Activated CD4-positive, CD25-positive, alpha-beta regulatory T cell treated with anti-CD3 and anti-CD28 coated beads, Interleukin-2, amount 50 U/mL, for 72 hours (primary cell): ENCODE data around the gene GPR85.
"Not testable (repeated sequence)": the region's sequence is repeated elsewhere in the genome, so short reads cannot be mapped to it uniquely, and the experiment has no call there.

Source experiments
- DNase-seq: peaks from one replicate; pipeline ENCODE4 v3.0.0; 2021

Gene GPR85, protein sequence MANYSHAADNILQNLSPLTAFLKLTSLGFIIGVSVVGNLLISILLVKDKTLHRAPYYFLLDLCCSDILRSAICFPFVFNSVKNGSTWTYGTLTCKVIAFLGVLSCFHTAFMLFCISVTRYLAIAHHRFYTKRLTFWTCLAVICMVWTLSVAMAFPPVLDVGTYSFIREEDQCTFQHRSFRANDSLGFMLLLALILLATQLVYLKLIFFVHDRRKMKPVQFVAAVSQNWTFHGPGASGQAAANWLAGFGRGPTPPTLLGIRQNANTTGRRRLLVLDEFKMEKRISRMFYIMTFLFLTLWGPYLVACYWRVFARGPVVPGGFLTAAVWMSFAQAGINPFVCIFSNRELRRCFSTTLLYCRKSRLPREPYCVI

DNA sequence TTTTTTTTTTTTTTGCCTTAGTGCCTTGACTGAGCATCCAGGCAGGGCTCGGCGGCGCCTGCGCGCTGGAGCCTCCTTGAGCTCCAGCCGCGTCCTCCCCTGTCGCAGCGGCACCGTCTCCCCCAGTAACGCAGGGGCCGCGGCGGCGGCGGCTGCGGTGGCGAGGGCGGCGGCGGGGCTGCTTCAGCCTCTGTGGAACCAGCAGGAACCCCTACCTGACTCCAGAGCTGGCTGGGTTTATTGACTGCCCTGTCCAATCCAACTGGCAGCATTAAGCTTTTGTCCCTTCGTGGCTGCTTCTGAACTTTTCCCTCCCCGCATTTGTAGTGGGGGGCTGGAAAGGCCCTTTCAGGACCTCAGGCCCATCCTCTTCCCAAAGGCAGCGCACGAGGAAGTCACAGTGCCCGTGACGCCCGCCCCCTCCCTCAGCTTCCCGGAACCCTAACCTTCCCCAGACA, at the start of gene GPR85:
Gene GPR85 (minus strand): TSS at position 397 of the 458 bp plus-strand sequence. CDS start 2,106 bp downstream, outside the sequence.
- peak; percentile 29 for DNase-seq

DNA sequence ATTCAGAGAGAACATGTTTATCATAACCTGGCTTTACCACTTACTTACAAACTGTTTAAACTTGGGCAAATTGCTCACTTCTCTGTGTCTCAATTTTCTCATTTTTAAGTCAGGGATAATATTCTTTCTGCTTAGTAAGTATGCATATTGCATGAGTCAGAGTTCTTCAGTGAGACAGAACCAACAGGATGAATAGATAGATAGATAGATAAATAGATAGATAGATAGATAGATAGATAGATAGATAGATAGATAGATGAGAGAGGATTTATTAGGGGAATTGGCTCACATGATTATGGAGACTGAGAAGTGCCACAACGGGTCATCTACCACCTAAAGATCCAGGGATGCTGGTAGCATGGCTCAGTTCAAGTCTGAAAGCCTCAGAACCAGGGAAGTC, 47.4 kb upstream of the GPR85 start:
- no peak for DNase-seq

DNA sequence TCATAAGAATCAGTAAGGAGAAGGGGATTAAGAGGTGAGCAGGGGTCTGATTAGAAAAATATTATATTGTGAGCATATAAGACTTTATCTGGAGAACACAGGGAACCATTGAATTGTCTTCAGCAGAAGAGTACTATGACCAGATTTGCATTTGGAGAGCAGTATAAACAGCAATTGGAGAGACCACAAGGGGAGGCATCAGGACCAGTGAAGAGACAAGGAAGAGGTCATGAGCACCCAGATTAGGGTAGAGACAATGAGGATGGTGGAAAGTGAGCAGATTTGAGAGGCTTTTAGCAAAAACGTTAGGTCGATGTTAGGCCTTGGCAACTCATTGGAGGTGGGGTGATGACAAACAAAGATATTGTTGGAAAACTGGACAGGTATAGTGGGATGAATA, 44.7 kb upstream of the GPR85 start:
- no peak for DNase-seq

DNA sequence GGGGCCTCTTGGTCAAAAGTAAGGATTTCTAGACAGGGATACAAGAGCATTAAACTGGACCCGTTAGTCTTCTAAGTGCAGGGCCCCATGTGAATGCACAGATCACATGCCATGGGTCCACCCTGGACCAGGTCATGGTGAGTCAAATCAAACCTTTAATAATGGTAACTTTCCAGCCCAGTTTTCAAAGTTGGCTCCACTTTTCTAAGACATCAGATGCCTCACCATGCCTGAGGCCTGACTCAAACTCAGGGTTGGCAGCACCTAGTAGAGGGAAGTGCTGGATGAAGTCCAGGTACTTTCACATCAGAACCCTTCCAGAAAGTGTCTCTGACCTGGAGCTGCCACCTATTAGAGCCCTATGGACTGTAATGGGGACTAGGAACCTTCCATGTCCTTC, 41.4 kb upstream of the GPR85 start:
- no peak for DNase-seq

- DNase-seq = no peak
Observed at GRCh38 chr7:113125728-113126127, 39.1 kb upstream of the GPR85 start.

DNA sequence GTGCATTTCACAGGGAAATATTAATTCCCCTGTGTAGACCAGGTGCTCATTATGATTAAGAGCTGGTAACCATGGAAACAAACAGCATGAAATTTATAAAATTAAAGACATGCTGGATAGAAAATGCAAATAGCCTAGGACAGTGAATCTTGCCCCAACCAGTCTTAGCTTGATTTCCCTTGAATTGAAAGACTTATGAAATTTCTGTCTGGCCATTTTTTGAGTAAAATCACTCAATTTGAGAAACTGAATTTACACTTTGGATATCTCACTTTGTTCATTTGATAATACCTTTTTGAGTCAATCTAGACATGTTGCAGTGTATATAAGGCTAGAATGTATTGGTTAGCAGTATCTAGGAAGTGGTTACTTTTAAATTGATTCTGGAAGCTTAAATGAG, 36.1 kb upstream of the GPR85 start:
- no peak for DNase-seq

DNA sequence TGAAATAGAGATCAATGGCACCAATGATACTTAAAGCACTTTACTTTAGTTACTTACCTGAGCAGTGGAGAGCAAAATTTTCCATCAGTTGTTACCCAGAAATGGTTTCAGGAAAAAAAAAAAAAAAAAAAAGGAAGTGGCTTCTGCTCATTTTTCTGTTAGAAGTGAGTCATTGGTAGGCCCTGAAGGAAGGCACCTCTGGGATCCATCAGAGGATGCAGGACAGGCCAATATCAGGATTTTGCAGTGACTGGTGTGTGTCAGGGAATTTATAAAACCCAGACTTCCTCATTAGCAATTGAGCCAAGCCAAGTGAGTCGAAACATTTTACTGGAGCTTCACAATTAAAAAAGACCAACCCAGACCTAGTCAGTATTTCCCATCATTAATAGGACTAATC, 34.0 kb upstream of the GPR85 start:
- DNase-seq = no peak

DNA sequence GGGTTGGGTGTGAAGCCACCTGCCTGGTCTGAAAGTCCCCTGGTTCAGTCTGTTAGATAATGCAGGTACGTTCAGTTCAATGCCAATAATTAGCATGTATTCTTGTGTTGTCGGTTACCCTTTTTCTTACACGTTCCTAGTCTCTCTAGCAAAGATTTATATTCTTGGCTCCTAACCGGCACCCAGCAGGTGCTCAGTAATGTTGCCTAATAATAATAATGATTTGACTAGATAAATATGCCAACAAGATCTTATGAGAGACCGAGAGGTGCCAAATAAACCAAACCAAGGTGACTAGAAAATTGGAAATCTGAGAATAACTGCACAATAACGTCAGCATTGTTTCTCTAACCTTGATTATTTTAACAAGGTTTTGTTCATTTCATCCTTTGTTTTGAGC, 32.8 kb upstream of the GPR85 start:
- no peak for DNase-seq

- peak; percentile 81 for DNase-seq
Observed at GRCh38 chr7:113118074-113118959, 31.7 kb upstream of the GPR85 start, which contains the start of gene SMIM30. SMIM30 (minus strand) TSS chr7:113118554; CDS start chr7:113117578, 976 bp downstream.

DNA sequence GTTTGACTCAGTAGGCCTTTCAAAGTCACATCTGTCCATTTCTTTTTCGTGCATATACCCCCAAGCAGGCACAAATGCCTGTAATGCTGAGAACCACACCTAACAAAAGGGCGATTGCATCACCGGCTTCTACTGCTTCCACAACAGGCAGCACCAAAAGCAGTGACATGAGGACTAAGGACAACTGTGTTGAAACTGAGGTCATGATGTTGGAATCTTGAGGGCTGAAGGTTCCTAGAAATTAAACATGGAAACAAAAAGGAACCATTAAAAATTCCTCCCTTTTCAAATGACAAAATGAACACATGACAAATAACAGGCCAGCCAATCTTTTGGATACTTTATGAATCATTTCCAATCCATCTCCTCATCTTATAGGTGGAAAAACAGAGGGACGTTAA, 30.7 kb upstream of the GPR85 start:
- not testable (repeated sequence) for DNase-seq

GRCh38 chr7:113113912-113114311, 27.3 kb upstream of the GPR85 start:
- no peak for DNase-seq

GRCh38 chr7:113109718-113110117, 23.1 kb upstream of the GPR85 start:
- DNase-seq = no peak

- DNase-seq = no peak
Observed at GRCh38 chr7:113100121-113100603, 13.5 kb upstream of the GPR85 start.

GRCh38 chr7:113099284-113099919, 12.8 kb upstream of the GPR85 start:
- no peak for DNase-seq

- no peak for DNase-seq
Observed at GRCh38 chr7:113094517-113095249, 8.1 kb upstream of the GPR85 start.

DNA sequence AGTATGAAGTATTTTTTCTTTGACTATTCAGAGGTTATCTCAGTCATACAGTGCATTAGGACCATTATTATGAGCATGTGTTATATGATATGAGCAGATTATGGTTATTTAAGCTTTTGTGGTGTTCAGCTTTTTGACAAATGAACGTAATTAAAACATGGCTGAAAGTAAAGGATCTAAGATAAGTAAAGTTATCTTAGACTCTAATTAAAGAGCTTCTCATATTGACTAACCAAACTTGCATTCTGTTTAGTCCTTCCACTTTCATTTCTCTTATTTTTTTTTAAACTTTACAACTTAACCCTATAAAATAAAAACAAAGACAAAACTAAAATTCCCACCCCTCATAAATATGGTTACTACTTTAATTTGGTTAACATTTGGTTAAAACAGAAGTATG, 6.9 kb upstream of the GPR85 start:
- DNase-seq = no peak

GRCh38 chr7:113092762-113093161, 6.1 kb upstream of the GPR85 start:
- DNase-seq = no peak

DNA sequence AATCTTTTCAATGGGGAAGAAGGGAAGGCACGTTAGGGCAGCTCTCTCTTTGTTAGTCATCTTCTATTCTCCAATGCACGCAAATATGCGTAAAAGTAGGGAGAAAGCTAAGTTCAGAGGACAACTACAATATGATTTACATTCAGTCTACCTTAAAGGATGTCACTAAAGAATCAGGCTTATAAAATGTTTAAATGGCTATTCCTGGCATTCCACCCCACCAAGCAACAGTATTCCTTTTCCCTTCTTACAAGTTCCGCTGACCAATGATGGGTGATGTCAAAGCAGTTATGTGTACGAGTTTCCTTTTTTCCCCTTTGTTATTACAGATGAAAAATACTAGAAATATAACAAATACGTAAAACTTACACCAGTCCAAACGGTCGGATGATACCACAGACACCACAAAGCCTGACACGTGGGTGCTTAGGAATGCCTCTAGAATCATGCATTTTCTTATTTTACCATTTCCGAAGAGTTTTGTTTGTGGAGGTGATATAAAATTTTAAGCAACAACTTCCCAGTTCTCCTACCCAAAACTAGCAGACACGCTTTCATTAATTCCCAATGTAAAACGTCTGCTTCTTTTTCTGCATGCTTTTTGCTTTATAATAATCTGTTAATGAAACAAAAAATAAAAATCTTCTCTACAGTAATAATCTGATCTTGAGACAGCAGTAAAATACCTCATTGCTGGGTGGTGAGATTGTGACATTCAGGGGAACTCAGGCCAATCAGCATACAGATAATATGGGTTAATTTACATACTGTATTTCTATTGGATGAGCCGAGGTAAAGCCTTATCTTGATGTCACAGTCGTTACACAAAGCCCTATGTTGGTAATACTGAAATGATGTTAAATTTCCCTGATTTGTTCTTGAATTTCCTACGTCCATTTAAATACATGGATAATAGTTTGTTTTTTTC, 708 bp upstream of the GPR85 start:
- no peak for DNase-seq

GRCh38 chr7:113085781-113086390, 741 bp downstream of the GPR85 start:
- no peak for DNase-seq

DNA sequence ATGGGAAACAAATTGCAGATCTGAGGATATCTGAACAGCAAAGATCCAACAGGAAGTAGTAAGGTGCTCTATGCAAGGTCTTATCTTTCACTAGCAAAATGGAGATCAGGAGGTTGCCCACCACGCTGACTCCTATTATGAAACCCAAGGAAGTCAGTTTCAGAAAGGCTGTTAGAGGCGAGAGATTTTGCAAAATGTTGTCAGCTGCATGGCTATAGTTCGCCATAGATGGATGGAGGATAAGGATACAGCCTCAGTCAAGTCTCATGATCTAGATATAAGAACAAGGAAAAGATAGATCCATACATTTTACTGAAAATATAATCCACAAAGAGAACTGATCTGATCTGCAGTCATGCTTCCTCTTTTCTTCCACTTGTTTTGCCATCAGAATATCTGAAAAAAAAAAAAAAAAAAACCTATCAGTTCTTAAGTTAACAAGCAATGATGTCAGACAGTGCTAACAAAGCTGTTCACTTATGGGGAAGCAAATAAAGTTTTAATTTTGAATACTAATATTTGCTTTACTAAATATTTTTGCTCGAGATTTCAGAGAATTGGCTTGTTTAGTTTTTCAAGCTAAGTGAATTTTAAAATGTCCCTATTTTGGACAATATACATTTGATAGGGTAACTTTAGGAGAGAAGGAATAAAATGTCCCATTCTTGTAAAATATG, 2.0 kb downstream of the GPR85 start:
- no peak for DNase-seq
